ENCODE measurements around the gene LNPEP.

LNPEP gene

DNA sequence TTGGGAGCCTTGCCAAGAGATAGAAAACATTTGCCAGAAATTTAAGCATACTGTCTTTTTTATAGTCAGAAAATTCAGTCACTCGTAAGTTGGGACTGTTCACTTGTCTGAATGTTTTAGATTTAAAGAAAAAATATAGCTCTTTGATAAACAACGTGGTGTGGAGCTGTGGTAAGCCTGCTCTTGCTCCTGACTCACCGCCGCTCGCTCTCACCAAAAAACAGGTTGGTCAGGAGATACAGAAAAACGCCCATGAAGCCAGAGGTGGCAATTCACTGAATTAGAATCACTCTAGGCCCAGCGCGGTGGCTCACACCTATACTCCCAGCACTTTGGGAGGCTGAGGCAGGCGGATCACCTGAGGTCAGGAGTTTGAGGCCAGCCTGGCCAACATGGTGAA, 6.2 kb downstream of the LNPEP start:
- H3K4me3 ChIP-seq (ENCODE audit: control insufficient read depth, low read depth, low read length) = no peak overlapping the region
- DNase-seq (ENCODE audit: low read depth) = no peak
- no peak for TF ChIP-seq CTCF (IDR thresholded peaks at IDR 0.05; ENCODE audit: control insufficient read depth, insufficient read depth, low read depth, low read length, missing control alignments)

DNA sequence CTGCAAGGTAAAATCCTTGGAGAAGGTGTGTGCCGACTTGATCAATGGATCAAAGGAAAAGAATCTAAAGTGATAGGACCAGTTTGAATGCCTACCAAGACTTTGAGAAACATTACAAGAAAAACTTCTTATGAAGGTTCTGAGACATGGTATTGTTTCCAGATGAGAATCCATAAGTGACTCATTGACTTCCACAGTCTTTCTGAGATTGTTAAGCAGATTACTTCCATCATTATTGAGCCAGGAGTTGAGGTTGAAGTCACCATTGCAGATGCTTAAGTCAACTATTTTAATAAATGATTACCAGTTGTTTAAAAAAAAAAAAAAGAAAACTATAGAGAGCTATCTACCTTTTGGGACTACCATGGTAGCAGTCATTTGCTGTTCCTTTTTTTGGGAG, 7.0 kb downstream of the LNPEP start:
- no peak for TF ChIP-seq CTCF (IDR thresholded peaks at IDR 0.05; ENCODE audit: control insufficient read depth, insufficient read depth, low read depth, low read length, missing control alignments)
- H3K4me3 ChIP-seq (ENCODE audit: control insufficient read depth, low read depth, low read length) = no peak overlapping the region
- DNase-seq (ENCODE audit: low read depth) = peak; percentile 24

DNA sequence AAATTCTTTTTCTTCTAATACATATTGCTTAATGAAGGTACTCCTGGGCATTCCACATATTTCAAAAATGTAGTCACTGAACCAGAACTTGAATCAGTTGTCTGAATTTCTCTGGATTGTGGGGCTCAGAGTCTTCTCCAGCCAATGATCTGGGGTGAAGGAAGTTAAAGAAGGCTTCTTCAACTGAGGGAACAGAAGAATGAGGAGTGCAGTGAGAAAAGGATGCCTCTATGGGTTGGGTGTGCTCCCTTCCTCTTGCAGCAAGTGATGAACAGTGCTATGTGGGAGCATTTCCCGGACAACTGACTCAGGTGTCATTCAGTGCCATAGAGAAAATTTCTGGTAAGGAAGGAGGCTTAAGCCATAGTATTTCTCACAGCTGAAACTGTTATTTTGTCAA, 7.9 kb downstream of the LNPEP start:
- no peak overlapping the region for H3K4me3 ChIP-seq (ENCODE audit: control insufficient read depth, low read depth, low read length)
- DNase-seq (ENCODE audit: low read depth) = no peak
- no peak for TF ChIP-seq CTCF (IDR thresholded peaks at IDR 0.05; ENCODE audit: control insufficient read depth, insufficient read depth, low read depth, low read length, missing control alignments)

GRCh38 chr5:96945144-96945897, 9.4 kb downstream of the LNPEP start:
- no peak for DNase-seq (ENCODE audit: low read depth)
- no peak overlapping the region for H3K4me3 ChIP-seq (ENCODE audit: control insufficient read depth, low read depth, low read length)
- TF ChIP-seq CTCF (IDR thresholded peaks at IDR 0.05; ENCODE audit: control insufficient read depth, insufficient read depth, low read depth, low read length, missing control alignments) = no peak

GRCh38 chr5:96946381-96946780, 10.5 kb downstream of the LNPEP start:
- no peak for TF ChIP-seq CTCF (IDR thresholded peaks at IDR 0.05; ENCODE audit: control insufficient read depth, insufficient read depth, low read depth, low read length, missing control alignments)
- no peak for DNase-seq (ENCODE audit: low read depth)

DNA sequence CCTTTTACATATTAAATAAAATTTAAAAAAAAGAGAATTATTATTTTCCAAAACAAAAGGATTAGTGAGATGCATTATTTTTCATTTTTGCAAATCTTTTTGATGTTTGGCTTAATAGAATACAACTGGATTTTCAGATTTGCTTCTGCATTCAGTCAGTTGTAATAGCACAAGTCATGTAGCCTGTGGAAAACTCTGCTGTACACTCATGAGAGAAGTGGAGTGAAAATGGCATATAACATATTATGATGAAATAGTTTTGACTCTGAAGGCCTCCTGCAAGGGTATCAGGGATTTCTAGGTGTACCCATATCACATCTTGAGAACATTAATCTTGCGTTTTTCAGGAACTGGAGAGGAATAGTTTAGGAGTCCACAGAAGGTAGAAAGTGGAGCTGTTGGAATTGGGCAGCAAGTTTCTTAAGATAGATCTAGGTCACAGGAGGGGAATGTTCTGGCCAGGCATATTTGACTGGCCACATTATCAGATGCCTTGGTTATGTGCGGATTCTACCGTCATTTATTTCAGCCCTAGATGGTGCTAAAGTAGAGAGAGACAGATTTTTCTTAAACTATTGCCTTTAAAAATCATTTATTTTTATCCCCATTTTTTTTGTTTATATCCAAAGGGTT, 16.4 kb downstream of the LNPEP start:
- DNase-seq (ENCODE audit: low read depth) = no peak
- no peak overlapping the region for H3K4me3 ChIP-seq (ENCODE audit: control insufficient read depth, low read depth, low read length)
- TF ChIP-seq CTCF (IDR thresholded peaks at IDR 0.05; ENCODE audit: control insufficient read depth, insufficient read depth, low read depth, low read length, missing control alignments) = no peak

More at GRCh38 chr5:96946381-96946780, 10.5 kb downstream of the LNPEP start:
- H3K4me3 ChIP-seq (ENCODE audit: control insufficient read depth, low read depth, low read length) = no peak overlapping the region

All from AG09309 (cell line).